Smooth muscle cell (in vitro differentiated cells): ENCODE results near the gene RANBP10. TPM values are rescaled to one million over a fixed set of nuclear protein-coding genes. Genes with fewer than 3 reads are reported as not detected.
"Not testable (repeated sequence)": the region's sequence is repeated elsewhere in the genome, so short reads cannot be mapped to it uniquely, and the experiment has no call there.

Source experiments
- DNase-seq: peaks from one replicate; lab custom pipeline; 2025; ENCODE audit not compliant: unreplicated experiment; lab: John Stamatoyannopoulos, UW
- H2AFZ ChIP-seq: fragments of 200-600 bp; sonication (generic); 2 replicates; pipeline ENCODE4 v1.6.0; 2016; ENCODE audit warnings: antibody characterized with exemption, low read depth, mild to moderate bottlenecking
- H3F3A ChIP-seq: fragments of 200-600 bp; sonication (generic); 2 replicates; pipeline ENCODE4 v1.6.0; 2017; ENCODE audit warnings: antibody characterized with exemption, low read depth
- H3K27ac ChIP-seq: fragments of 200-600 bp; sonication (generic); 2 replicates; pipeline ENCODE4 v1.5.1; 2016; ENCODE audit warnings: low read depth, mild to moderate bottlenecking
- H3K27me3 ChIP-seq: fragments of 200-600 bp; sonication (generic); 2 replicates; pipeline ENCODE4 v1.6.1; 2016; ENCODE audit warnings: low read depth, mild to moderate bottlenecking
- H3K36me3 ChIP-seq: fragments of 200-600 bp; sonication (generic); 2 replicates; pipeline ENCODE4 v1.5.1; 2016; ENCODE audit warnings: low read depth
- H3K4me1 ChIP-seq: fragments of 200-600 bp; sonication (generic); 2 replicates; pipeline ENCODE4 v1.5.1; 2016; ENCODE audit warnings: low read depth
- H3K4me2 ChIP-seq: fragments of 200-600 bp; sonication (generic); 2 replicates; pipeline ENCODE4 v1.6.0; 2016; ENCODE audit warnings: mild to moderate bottlenecking
- H3K4me3 ChIP-seq: fragments of 200-600 bp; sonication (generic); 2 replicates; pipeline ENCODE4 v1.5.1; 2016; ENCODE audit warnings: mild to moderate bottlenecking
- H3K79me2 ChIP-seq: fragments of 200-600 bp; sonication (generic); 2 replicates; pipeline ENCODE4 v1.6.0; 2016; ENCODE audit warnings: low read depth, mild to moderate bottlenecking
- H3K9ac ChIP-seq: fragments of 200-600 bp; sonication (generic); 2 replicates; pipeline ENCODE4 v1.6.0; 2016; ENCODE audit warnings: low read depth
- H3K9me3 ChIP-seq: fragments of 200-600 bp; sonication (generic); replicated peaks from 2 replicates; pipeline ENCODE4 v1.5.1; 2016; ENCODE audit warnings: low read depth
- H4K20me1 ChIP-seq: fragments of 200-600 bp; sonication (generic); 2 replicates; pipeline ENCODE4 v1.6.0; 2016; ENCODE audit warnings: low read depth
- WGBS: methylation state at CpG from one replicate; pipeline ENCODE4 v1.1.7; 2016; ENCODE audit warnings: low lambda C conversion rate; 5-methylcytosine and 5-hydroxymethylcytosine counted together
- polyA plus RNA-seq: library from polyadenylated mRNA; unstranded; fragments of >200 nt; fragmentation: Nextera tagmentation; extraction: Ambion mirVana; gene quantifications from 2 replicates; pipeline ENCODE4 v1.2.1, GENCODE V29; 2016
- total RNA-seq: library from RNA; depleted of rRNA; stranded (reverse); fragments of >200 nt; gene quantifications from 2 replicates; pipeline ENCODE4 v1.2.3, GENCODE V29; 2014
- TF ChIP-seq, protein P1 (sequence below): fragments of 200-600 bp; sonication (generic); IDR thresholded peaks from 2 replicates; pipeline ENCODE4 v1.5.1; 2017; ENCODE audit warnings: borderline replicate concordance, mild to moderate bottlenecking, antibody characterized with exemption; ENCODE audit not compliant: insufficient read depth, poor library complexity, severe bottlenecking

The RANBP10 gene
- total and polyA plus RNA-seq, 2 experiments from 2014 or later: 4.6 to 5.9 TPM

DNA sequence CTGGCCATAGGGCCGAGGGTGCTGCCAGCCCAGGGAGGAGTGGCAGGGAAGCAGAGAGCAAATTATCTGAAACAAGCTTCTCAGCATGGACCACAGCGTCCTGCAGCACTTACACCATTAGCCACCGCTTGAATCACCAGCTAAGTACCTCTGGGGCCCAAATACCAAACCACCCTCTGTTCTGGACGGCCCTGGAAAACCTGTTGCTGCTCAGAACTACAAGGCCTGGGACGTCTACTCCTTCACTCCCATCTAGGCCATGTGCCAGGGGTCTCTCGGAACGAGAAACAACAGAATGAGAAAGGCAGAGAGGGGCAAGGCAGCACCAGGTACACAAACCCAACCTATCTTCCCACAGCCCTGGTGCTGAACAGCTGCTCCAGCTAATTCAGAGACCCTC, 47.4 kb downstream of the RANBP10 start:
- TF ChIP-seq, protein P1, sequence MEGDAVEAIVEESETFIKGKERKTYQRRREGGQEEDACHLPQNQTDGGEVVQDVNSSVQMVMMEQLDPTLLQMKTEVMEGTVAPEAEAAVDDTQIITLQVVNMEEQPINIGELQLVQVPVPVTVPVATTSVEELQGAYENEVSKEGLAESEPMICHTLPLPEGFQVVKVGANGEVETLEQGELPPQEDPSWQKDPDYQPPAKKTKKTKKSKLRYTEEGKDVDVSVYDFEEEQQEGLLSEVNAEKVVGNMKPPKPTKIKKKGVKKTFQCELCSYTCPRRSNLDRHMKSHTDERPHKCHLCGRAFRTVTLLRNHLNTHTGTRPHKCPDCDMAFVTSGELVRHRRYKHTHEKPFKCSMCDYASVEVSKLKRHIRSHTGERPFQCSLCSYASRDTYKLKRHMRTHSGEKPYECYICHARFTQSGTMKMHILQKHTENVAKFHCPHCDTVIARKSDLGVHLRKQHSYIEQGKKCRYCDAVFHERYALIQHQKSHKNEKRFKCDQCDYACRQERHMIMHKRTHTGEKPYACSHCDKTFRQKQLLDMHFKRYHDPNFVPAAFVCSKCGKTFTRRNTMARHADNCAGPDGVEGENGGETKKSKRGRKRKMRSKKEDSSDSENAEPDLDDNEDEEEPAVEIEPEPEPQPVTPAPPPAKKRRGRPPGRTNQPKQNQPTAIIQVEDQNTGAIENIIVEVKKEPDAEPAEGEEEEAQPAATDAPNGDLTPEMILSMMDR: no peak
- peaks cover 93% of the 10 kb centered on the region for H4K20me1 ChIP-seq
- 85% methylated on average over 7 of the region's 7 CpGs for WGBS
- H3F3A ChIP-seq: no peaks in the 10 kb centered on the region
- H2AFZ ChIP-seq: no peak overlapping the region
- no peaks in the 10 kb centered on the region for H3K36me3 ChIP-seq
- no peaks in the 10 kb centered on the region for H3K9me3 ChIP-seq
- no peaks in the 10 kb centered on the region for H3K27me3 ChIP-seq
- no peak overlapping the region for H3K4me2 ChIP-seq
- no peak for DNase-seq
- no peak overlapping the region for H3K4me3 ChIP-seq
- H3K4me1 ChIP-seq: no peaks in the 10 kb centered on the region
- no peak overlapping the region for H3K27ac ChIP-seq
- H3K79me2 ChIP-seq: no peaks in the 10 kb centered on the region
- H3K9ac ChIP-seq: no peak overlapping the region

DNA sequence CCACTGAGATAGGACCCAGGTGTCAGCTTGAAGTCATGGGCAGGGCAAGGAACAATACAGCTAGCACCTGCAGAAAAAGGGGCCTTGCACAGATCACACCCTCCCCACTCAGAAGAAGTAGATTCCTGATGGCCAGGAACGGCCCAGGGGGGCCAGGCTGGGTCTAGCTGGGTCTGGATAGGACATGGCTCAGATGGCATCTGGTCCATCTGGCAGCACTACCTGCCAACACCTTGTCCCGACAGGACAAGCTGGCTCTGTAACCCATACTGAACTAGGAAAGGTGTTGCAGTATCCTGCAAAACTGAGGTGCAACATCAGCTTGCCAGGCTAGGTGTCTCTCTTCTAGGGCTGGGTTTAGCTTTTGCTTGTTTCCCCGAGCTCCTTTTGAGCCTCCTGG, 48.4 kb downstream of the RANBP10 start:
- no peak overlapping the region for H3K27ac ChIP-seq
- no peaks in the 10 kb centered on the region for H3K4me1 ChIP-seq
- no peak for DNase-seq
- no peak overlapping the region for H3K4me3 ChIP-seq
- no peaks in the 10 kb centered on the region for H3F3A ChIP-seq
- no peaks in the 10 kb centered on the region for H3K9me3 ChIP-seq
- H2AFZ ChIP-seq: no peak overlapping the region
- no peak overlapping the region for H3K9ac ChIP-seq
- H3K27me3 ChIP-seq: no peaks in the 10 kb centered on the region
- TF ChIP-seq, protein P1: no peak
- no peaks in the 10 kb centered on the region for H3K36me3 ChIP-seq
- no peak overlapping the region for H3K4me2 ChIP-seq
- H3K79me2 ChIP-seq: no peaks in the 10 kb centered on the region
- 95% methylated on average over 3 of the region's 3 CpGs for WGBS
- peaks cover 83% of the 10 kb centered on the region for H4K20me1 ChIP-seq

DNA sequence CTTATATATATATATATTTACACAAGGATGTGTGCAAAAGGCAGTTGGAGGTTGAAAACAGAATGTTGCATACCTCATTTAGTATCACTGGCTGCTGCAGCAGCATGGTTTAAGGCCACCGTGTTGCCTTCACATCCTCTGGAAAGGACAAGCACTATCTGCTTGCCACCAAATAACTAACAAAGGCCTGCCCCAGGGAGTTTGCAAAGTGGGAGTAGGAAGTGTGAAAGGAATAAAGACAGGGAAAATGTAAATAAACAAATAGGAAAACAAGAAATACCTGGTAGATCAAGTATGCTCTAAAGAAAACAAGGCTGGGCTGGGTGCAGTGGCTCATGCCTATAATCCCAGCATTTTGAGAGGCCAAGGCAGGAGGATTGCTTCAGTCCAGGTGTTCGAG, 53.7 kb downstream of the RANBP10 start:
- 81% methylated on average over 2 of the region's 2 CpGs for WGBS
- H3K4me1 ChIP-seq: no peaks in the 10 kb centered on the region
- H3K4me3 ChIP-seq: no peak overlapping the region
- H3K9ac ChIP-seq: no peak overlapping the region
- no peaks in the 10 kb centered on the region for H3K79me2 ChIP-seq
- H3K27me3 ChIP-seq: no peaks in the 10 kb centered on the region
- no peak for DNase-seq
- no peaks in the 10 kb centered on the region for H3F3A ChIP-seq
- no peak overlapping the region for H3K4me2 ChIP-seq
- peaks cover 51% of the 10 kb centered on the region for H4K20me1 ChIP-seq
- no peaks in the 10 kb centered on the region for H3K9me3 ChIP-seq
- no peak overlapping the region for H3K27ac ChIP-seq
- H3K36me3 ChIP-seq: no peaks in the 10 kb centered on the region
- no peak overlapping the region for H2AFZ ChIP-seq
- TF ChIP-seq, protein P1: no peak

DNA sequence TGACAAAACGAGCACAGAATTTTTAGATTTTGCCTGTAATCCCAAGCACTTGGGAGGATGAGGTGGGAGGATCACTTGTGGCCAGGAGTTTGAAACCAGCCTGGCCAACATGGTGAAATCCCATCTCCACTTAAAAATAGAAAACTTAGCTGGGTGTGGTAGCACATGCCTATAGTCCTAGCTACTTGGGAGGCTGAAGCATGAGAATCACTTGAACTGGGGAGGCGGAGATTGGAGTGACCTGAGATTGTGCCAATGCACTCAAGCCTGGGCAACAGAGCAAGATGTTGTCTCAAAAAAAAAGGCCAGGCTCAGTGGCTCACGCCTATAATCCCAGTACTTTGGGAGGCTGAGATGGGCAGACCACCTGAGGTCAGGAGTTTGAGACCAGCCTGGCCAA, 55.0 kb downstream of the RANBP10 start:
- 99% methylated on average over 3 of the region's 3 CpGs for WGBS
- DNase-seq, H3K79me2 ChIP-seq, H3K4me1 ChIP-seq, H3K27ac ChIP-seq, H3K9ac ChIP-seq, H3K27me3 ChIP-seq, H3K4me3 ChIP-seq, H3K36me3 ChIP-seq, H3K9me3 ChIP-seq, H3F3A ChIP-seq, H2AFZ ChIP-seq, H3K4me2 ChIP-seq: not testable (repeated sequence)
- peaks cover 46% of the 10 kb centered on the region for H4K20me1 ChIP-seq
